Psoas muscle (tissue), 8 donors: ENCODE data around the gene JAML. TPM values are rescaled to one million over a fixed set of nuclear protein-coding genes. Genes with fewer than 3 reads are reported as not detected.

Experiments
- ATAC-seq, 4 donors: fragments of 200-7000 bp; cut with Tn5 transposase; one replicate each; pipeline ENCODE4 v1.9.1; 2020; ENCODE audit warnings: moderate library complexity in 3 of 4, mild to moderate bottlenecking in 2 of 4
- DNase-seq, 2 donors: peaks; one replicate each; pipeline ENCODE4 v3.0.0-alpha.2; 2020
- H3K27ac ChIP-seq: fragments of 200-600 bp; one replicate; pipeline ENCODE4 v1.8.0; 2022
- H3K27me3 ChIP-seq, 3 donors: fragments of 200-600 bp in 1 of 3; one replicate each; pipeline versions ENCODE4 v1.6.1 to v1.8.0; 2013 to 2022; ENCODE audit warnings: low read length in 2 of 3, mild to moderate bottlenecking in 2 of 3, moderate library complexity in 1 of 3; ENCODE audit not compliant: insufficient read depth in 3 of 3
- H3K36me3 ChIP-seq, 2 donors: fragments of 200-600 bp in 1 of 2; one replicate each; pipeline versions ENCODE4 v1.6.1 to v1.8.0; 2013 to 2022; ENCODE audit warnings: low read depth in 1 of 2, mild to moderate bottlenecking in 1 of 2, moderate library complexity in 1 of 2; ENCODE audit not compliant: insufficient read depth in 1 of 2
- H3K4me1 ChIP-seq: fragments of 200-600 bp; one replicate; pipeline ENCODE4 v1.8.0; 2022
- H3K4me3 ChIP-seq: fragments of 200-600 bp; one replicate; pipeline ENCODE4 v1.8.0; 2022; ENCODE audit warnings: mild to moderate bottlenecking
- H3K9me3 ChIP-seq: fragments of 200-600 bp; one replicate; pipeline ENCODE4 v1.8.0; 2022
- CTCF ChIP-seq: fragments of 200-600 bp; IDR thresholded peaks from one replicate; pipeline ENCODE4 v1.8.0; 2022; ENCODE audit warnings: antibody characterized with exemption
- WGBS, 3 donors: extraction: QIAGEN DNeasy Blood & Tissue Kit; methylation state at CpG; one replicate each; pipeline versions ENCODE4 v1.1.6 to v1.1.7; 2013; 5-methylcytosine and 5-hydroxymethylcytosine counted together
- intact Hi-C, 2 donors: fragments of 100-400 bp; cut with DNase I; formaldehyde crosslinking; loops; one replicate each; pipeline versions ENCODE4 v1.11.0 to v1.14.2; 2022
- polyA plus RNA-seq, 3 donors: library from polyadenylated mRNA; stranded (reverse); fragments of 200-250 nt; gene quantifications; one replicate each; pipeline ENCODE4 v1.2.3, GENCODE V29; 2013
- total RNA-seq, 4 donors: library from RNA; stranded (reverse); fragmentation: NEBNext Ultra II Directional in 2 of 4; extraction: Animal tissue kit (Norgen Biotek cat#: 25700) in 2 of 4; gene quantifications; one replicate each; pipeline versions ENCODE4 v1.2.1 to v1.2.4, GENCODE V29; 2021 to 2023
- donor health status: healthy with polysubstance abuse.
- donor health status: DM: no; HTN: no; CAD: no; lungs with moderate emphysema.
- donor health status: Bipolar disorder and iron deficiency.
- donor health status: healthy.
- donor health status: DM: yes; HTN: yes; CAD: no.
- donor health status: DM: no; HTN: no; CAD: no.
- donor health status: DM: no; HTN: no; CAD: no.
- donor health status: DM: yes; HTN: yes; CAD: no.

JAML gene
- total and polyA plus RNA-seq, 7 donors, result 0.21 to 1.8 (median 0.48) TPM

GRCh38 chr11:118215262-118215661 lies 9.5 kb downstream of the JAML start:
- no peaks in the 10 kb centered on the region for H3K9me3 ChIP-seq

GRCh38 chr11:118214210-118214914 lies 10.4 kb downstream of the JAML start:
- TF ChIP-seq CTCF, result no peak
- WGBS, 3 donors, result 46 to 51% (median 50%) methylated on average over 6 of the region's 6 CpGs
- no peak for ATAC-seq
- DNase-seq, result no peak
- Histone ChIP-seq H3K36me3 (no peaks in the 10 kb centered on the region), H3K9me3 (no peaks in the 10 kb centered on the region), H3K4me1 (no peaks in the 10 kb centered on the region), H3K4me3 (no peak overlapping the region), H3K27me3 (peaks cover 4 to 34% (median 4%) of the 10 kb centered on the region in 3 donors), H3K27ac (no peak overlapping the region)
- intact Hi-C loops, result loop anchor here in 1 of 2 donors (5.0 kb wide), 1 partner anchor 48 kb away; the partner anchor contains the start of gene MPZL2

More at GRCh38 chr11:118215262-118215661, 9.5 kb downstream of the JAML start:
- no peaks in the 10 kb centered on the region for H3K36me3 ChIP-seq
- no peak overlapping the region for H3K27ac ChIP-seq
- no peak for TF ChIP-seq CTCF
- no peaks in the 10 kb centered on the region for H3K4me1 ChIP-seq
- DNase-seq (no peak), ATAC-seq (no peak)
- intact Hi-C loops, result no loop called here
- WGBS, 3 donors, result 80 to 88% (median 81%) methylated on average over 3 of the region's 3 CpGs
- H3K27me3 ChIP-seq, result peaks cover 4 to 25% (median 4%) of the 10 kb centered on the region in 3 donors
- no peak overlapping the region for H3K4me3 ChIP-seq

- Histone ChIP-seq H3K9me3 (no peaks in the 10 kb centered on the region), H3K4me3 (no peak overlapping the region), H3K27me3 (peaks cover 4 to 38% (median 4%) of the 10 kb centered on the region in 3 donors), H3K4me1 (no peaks in the 10 kb centered on the region), H3K36me3 (no peaks in the 10 kb centered on the region), H3K27ac (no peak overlapping the region)
- 92 to 97% (median 96%) methylated on average over 2 of the region's 2 CpGs for WGBS, 3 donors
- no peak for TF ChIP-seq CTCF
- ATAC-seq (no peak), DNase-seq (no peak)
- intact Hi-C loops, result loop anchor here in 1 of 2 donors (5.0 kb wide), 1 partner anchor 49 kb away; the partner anchor contains the start of gene MPZL2
These were observed 11.0 kb downstream of the JAML start for GRCh38 chr11:118213781-118214180.

GRCh38 chr11:118213201-118213600 lies 11.6 kb downstream of the JAML start:
- no peak for TF ChIP-seq CTCF
- Histone ChIP-seq H3K36me3 (no peaks in the 10 kb centered on the region), H3K27me3 (peaks cover 4 to 44% (median 4%) of the 10 kb centered on the region in 3 donors), H3K4me1 (no peaks in the 10 kb centered on the region), H3K9me3 (no peaks in the 10 kb centered on the region), H3K4me3 (no peak overlapping the region), H3K27ac (no peak overlapping the region)
- intact Hi-C loops, result loop anchor here in 1 of 2 donors (5.0 kb wide), 1 partner anchor 49 kb away; the partner anchor contains the start of gene MPZL2
- DNase-seq, result no peak
- no peak for ATAC-seq
- 81 to 85% (median 82%) methylated on average over 4 of the region's 4 CpGs for WGBS, 3 donors
